ENCODE results near the gene ARFGEF3. TPM values are rescaled to one million over a fixed set of nuclear protein-coding genes. Genes with fewer than 3 reads are reported as not detected.

Gene ARFGEF3
- total and polyA plus RNA-seq, 4 donors = 4.7 to 28.1 (median 14.0) TPM

- 92% methylated on average over 7 of the region's 7 CpGs for WGBS, 2 donors
- ATAC-seq (ENCODE audit: insufficient read depth, low FRiP score) = no peak
- Histone ChIP-seq H3K9ac (ENCODE audit: insufficient read depth in 1 of 2, low read length in 2 of 2) (no peak overlapping the region), H3K27ac (ENCODE audit: low read depth in 1 of 2, low read length in 1 of 2) (no peak overlapping the region), H3K27me3 (ENCODE audit: control insufficient read depth in 3 of 3, insufficient read depth in 3 of 3, low read length in 2 of 3) (no peaks in the 10 kb centered on the region), H3K36me3 (ENCODE audit: control insufficient read depth in 4 of 4, insufficient read depth in 4 of 4, low read length in 4 of 4) (no peaks in the 10 kb centered on the region), H3K4me1 (ENCODE audit: control insufficient read depth in 5 of 5, insufficient read depth in 5 of 5, low read length in 5 of 5) (no peaks in the 10 kb centered on the region), H3K9me3 (ENCODE audit: control insufficient read depth in 4 of 4, insufficient read depth in 3 of 4, low read length in 3 of 4) (no peaks in the 10 kb centered on the region), H3K4me3 (no peak overlapping the region)
- TF ChIP-seq CTCF (IDR thresholded peaks at IDR 0.05; ENCODE audit: control extremely low read depth, extremely low read depth) = no peak
- no peak for DNase-seq
These were observed 86.3 kb downstream of the ARFGEF3 start for GRCh38 chr6:138248011-138248410.

- no peaks in the 10 kb centered on the region for H3K4me1 ChIP-seq (ENCODE audit: control insufficient read depth in 5 of 5, insufficient read depth in 5 of 5, low read length in 5 of 5)
These were observed 87.1 kb downstream of the ARFGEF3 start for GRCh38 chr6:138248878-138249277.

GRCh38 chr6:138250053-138250452, 88.3 kb downstream of the ARFGEF3 start:
- no peak for TF ChIP-seq CTCF (IDR thresholded peaks at IDR 0.05; ENCODE audit: control extremely low read depth, extremely low read depth)
- DNase-seq (no peak), ATAC-seq (ENCODE audit: insufficient read depth, low FRiP score) (no peak)
- Histone ChIP-seq H3K9ac (ENCODE audit: insufficient read depth in 1 of 2, low read length in 2 of 2) (no peak overlapping the region), H3K36me3 (ENCODE audit: control insufficient read depth in 4 of 4, insufficient read depth in 4 of 4, low read length in 4 of 4) (no peaks in the 10 kb centered on the region), H3K27ac (ENCODE audit: low read depth in 1 of 2, low read length in 1 of 2) (peak overlapping the region in 1 of 2 donors; percentile 89), H3K4me1 (ENCODE audit: control insufficient read depth in 5 of 5, insufficient read depth in 5 of 5, low read length in 5 of 5) (no peaks in the 10 kb centered on the region), H3K4me3 (no peak overlapping the region), H3K27me3 (ENCODE audit: control insufficient read depth in 3 of 3, insufficient read depth in 3 of 3, low read length in 2 of 3) (no peaks in the 10 kb centered on the region), H3K9me3 (ENCODE audit: control insufficient read depth in 4 of 4, insufficient read depth in 3 of 4, low read length in 3 of 4) (no peaks in the 10 kb centered on the region)
- 91 to 95% methylated on average over 4 of the region's 4 CpGs for WGBS, 2 donors

More at GRCh38 chr6:138248878-138249277, 87.1 kb downstream of the ARFGEF3 start:
- Histone ChIP-seq H3K4me3 (no peak overlapping the region), H3K27ac (ENCODE audit: low read depth in 1 of 2, low read length in 1 of 2) (no peak overlapping the region), H3K36me3 (ENCODE audit: control insufficient read depth in 4 of 4, insufficient read depth in 4 of 4, low read length in 4 of 4) (no peaks in the 10 kb centered on the region), H3K9me3 (ENCODE audit: control insufficient read depth in 4 of 4, insufficient read depth in 3 of 4, low read length in 3 of 4) (no peaks in the 10 kb centered on the region), H3K27me3 (ENCODE audit: control insufficient read depth in 3 of 3, insufficient read depth in 3 of 3, low read length in 2 of 3) (no peaks in the 10 kb centered on the region), H3K9ac (ENCODE audit: insufficient read depth in 1 of 2, low read length in 2 of 2) (no peak overlapping the region)
- 77 to 83% methylated on average over 1 of the region's 1 CpG for WGBS, 2 donors
- ATAC-seq (ENCODE audit: insufficient read depth, low FRiP score) = no peak
- TF ChIP-seq CTCF (IDR thresholded peaks at IDR 0.05; ENCODE audit: control extremely low read depth, extremely low read depth) = no peak
- no peak for DNase-seq

Data from lung (tissue), 12 donors.